Measurements from ENCODE around the gene OR2T4. TPM values are rescaled to one million over a fixed set of nuclear protein-coding genes. Genes with fewer than 3 reads are reported as not detected.

Gene OR2T4
- total and polyA plus RNA-seq, 2 of the 13 experiments (the other 11 are each of a cell fraction or from before 2014, with no cell fraction given) = not detected

DNA sequence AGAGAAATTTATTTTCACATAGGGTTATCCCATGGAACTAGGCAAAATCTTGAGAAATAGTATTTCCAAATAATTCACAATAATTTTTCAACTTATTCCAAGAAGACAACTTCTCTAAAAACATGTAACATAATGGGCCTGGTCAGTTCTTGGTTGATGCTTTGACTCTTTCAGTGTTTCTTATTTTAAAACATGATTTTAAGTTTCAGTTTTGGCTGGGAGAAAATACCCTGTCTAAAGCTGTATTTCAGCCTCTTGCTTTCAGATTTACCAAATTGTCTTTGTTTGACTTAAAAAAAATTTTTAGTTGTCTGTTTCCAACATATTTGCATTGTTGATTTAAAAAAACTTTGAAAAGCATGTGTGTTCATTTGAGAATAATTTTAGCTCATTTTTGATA is 5.1 kb downstream of the OR2T4 start:
- Histone ChIP-seq H3K27me3 (ENCODE audit: control insufficient read depth in 1 of 2, insufficient read depth in 2 of 2, low read length in 2 of 2) (no peaks in the 10 kb centered on the region), H4K20me1 (ENCODE audit: insufficient read depth, low read length) (no peaks in the 10 kb centered on the region), H2AFZ (ENCODE audit: low read length) (no peak overlapping the region), H3K4me1 (ENCODE audit: insufficient read depth, low read length) (no peaks in the 10 kb centered on the region), H3K9me3 (ENCODE audit: low read length) (peaks cover 19% of the 10 kb centered on the region), H3K79me2 (ENCODE audit: insufficient read depth, low read length) (no peaks in the 10 kb centered on the region), H3K4me2 (ENCODE audit: low read depth, low read length) (no peak overlapping the region), H3K4me3 (replicated peaks in 1 of 3; ENCODE audit: insufficient read depth in 1 of 3, low read depth in 2 of 3, low read length in 3 of 3) (no peak overlapping the region), H3K27ac (ENCODE audit: extremely low read length, insufficient read depth, low read length) (no peak overlapping the region), H3K36me3 (replicated peaks in 1 of 2; ENCODE audit: control insufficient read depth in 1 of 2, insufficient read depth in 2 of 2, low read length in 2 of 2) (no peaks in the 10 kb centered on the region), H3K9ac (ENCODE audit: insufficient read depth, low read depth, low read length) (no peak overlapping the region)
- in situ Hi-C loops (cut with HindIII; ENCODE audit: extremely low pct_ligation_motif_present, low pct_unique_long_range_greater_than_20kb) = no loop called here
- ATAC-seq (no peak), DNase-seq (ENCODE audit: low spot score) (no peak), FAIRE-seq (no peak)
- intact Hi-C loops (cut with micrococcal nuclease; ENCODE audit: unreplicated experiment) = no loop called here
- TF ChIP-seq ZFP1 (CRISPR knock-in tag; IDR thresholded peaks at IDR 0.05) (no peak), ZFP41 (CRISPR knock-in tag; IDR thresholded peaks at IDR 0.05; ENCODE audit: borderline replicate concordance) (no peak), FOXA1 (IDR thresholded peaks at IDR 0.05) (no peak), FOXA1 (CRISPR knock-in tag; IDR thresholded peaks at IDR 0.05) (no peak), SPEN (CRISPR knock-in tag; IDR thresholded peaks at IDR 0.05; ENCODE audit: low read depth) (no peak), NFYB (CRISPR knock-in tag; IDR thresholded peaks at IDR 0.05) (no peak), ZSCAN25 (CRISPR knock-in tag; IDR thresholded peaks at IDR 0.05) (no peak)
- TF ChIP-seq, protein P1, sequence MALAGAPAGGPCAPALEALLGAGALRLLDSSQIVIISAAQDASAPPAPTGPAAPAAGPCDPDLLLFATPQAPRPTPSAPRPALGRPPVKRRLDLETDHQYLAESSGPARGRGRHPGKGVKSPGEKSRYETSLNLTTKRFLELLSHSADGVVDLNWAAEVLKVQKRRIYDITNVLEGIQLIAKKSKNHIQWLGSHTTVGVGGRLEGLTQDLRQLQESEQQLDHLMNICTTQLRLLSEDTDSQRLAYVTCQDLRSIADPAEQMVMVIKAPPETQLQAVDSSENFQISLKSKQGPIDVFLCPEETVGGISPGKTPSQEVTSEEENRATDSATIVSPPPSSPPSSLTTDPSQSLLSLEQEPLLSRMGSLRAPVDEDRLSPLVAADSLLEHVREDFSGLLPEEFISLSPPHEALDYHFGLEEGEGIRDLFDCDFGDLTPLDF (CRISPR knock-in tag; IDR thresholded peaks at IDR 0.05) = no peak
- TF ChIP-seq, protein P2, sequence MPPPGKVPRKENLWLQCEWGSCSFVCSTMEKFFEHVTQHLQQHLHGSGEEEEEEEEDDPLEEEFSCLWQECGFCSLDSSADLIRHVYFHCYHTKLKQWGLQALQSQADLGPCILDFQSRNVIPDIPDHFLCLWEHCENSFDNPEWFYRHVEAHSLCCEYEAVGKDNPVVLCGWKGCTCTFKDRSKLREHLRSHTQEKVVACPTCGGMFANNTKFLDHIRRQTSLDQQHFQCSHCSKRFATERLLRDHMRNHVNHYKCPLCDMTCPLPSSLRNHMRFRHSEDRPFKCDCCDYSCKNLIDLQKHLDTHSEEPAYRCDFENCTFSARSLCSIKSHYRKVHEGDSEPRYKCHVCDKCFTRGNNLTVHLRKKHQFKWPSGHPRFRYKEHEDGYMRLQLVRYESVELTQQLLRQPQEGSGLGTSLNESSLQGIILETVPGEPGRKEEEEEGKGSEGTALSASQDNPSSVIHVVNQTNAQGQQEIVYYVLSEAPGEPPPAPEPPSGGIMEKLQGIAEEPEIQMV (CRISPR knock-in tag; IDR thresholded peaks at IDR 0.05; ENCODE audit: low read depth) = no peak
- TF ChIP-seq, protein P3, sequence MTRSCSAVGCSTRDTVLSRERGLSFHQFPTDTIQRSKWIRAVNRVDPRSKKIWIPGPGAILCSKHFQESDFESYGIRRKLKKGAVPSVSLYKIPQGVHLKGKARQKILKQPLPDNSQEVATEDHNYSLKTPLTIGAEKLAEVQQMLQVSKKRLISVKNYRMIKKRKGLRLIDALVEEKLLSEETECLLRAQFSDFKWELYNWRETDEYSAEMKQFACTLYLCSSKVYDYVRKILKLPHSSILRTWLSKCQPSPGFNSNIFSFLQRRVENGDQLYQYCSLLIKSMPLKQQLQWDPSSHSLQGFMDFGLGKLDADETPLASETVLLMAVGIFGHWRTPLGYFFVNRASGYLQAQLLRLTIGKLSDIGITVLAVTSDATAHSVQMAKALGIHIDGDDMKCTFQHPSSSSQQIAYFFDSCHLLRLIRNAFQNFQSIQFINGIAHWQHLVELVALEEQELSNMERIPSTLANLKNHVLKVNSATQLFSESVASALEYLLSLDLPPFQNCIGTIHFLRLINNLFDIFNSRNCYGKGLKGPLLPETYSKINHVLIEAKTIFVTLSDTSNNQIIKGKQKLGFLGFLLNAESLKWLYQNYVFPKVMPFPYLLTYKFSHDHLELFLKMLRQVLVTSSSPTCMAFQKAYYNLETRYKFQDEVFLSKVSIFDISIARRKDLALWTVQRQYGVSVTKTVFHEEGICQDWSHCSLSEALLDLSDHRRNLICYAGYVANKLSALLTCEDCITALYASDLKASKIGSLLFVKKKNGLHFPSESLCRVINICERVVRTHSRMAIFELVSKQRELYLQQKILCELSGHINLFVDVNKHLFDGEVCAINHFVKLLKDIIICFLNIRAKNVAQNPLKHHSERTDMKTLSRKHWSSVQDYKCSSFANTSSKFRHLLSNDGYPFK (CRISPR knock-in tag; IDR thresholded peaks at IDR 0.05; ENCODE audit: borderline replicate concordance) = no peak
- no TSS peak for BruUV-seq (replicated peaks)
- POLR2A ChIA-PET = no interaction called here
- CTCF ChIA-PET (ENCODE audit: low intra/inter-chr PET ratio, low total read pairs) = no interaction called here

All from HepG2 (cell line).